Measurements from ENCODE around the gene ETV3.

Gene ETV3

DNA sequence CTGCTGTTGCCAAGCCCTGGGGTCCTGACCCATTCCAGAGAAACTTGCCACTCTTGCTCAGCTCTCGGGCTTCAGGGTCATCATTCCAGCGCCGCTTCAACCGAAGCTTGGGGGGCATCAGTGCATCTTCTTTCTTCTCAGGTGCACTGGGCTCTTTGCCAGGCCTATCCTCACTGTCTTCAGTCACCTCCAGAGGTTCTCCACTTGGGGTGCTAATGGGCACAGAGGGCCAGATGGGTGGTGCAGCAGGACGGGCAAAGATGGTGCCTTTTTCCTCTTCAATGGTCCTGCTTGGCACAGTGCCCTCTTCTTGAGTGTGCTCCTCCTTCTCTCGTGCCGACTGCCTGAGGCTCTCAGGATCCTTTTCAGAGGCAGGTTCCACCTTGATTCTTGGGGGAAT is 13.3 kb downstream of the ETV3 start:
- H3K4me1 ChIP-seq (ENCODE audit: control insufficient read depth, insufficient read depth, low read length), result peaks cover 7% of the 10 kb centered on the region; the same call in 1 of the 2 replicates
- H3K4me3 ChIP-seq (ENCODE audit: low read depth, low read length), result no peak overlapping the region
- no peaks in the 10 kb centered on the region for H3K27me3 ChIP-seq (ENCODE audit: control insufficient read depth, insufficient read depth, low read length)
- H3K9me3 ChIP-seq (ENCODE audit: control insufficient read depth, insufficient read depth, low read length), result no peaks in the 10 kb centered on the region
- H3K9ac ChIP-seq (ENCODE audit: low read depth, low read length), result no peak overlapping the region
- no peak overlapping the region for H3K27ac ChIP-seq (ENCODE audit: low read depth, low read length)
- peaks cover 65% of the 10 kb centered on the region for H3K36me3 ChIP-seq (ENCODE audit: control insufficient read depth, insufficient read depth, low read length)

- no peaks in the 10 kb centered on the region for H3K27me3 ChIP-seq (ENCODE audit: control insufficient read depth, insufficient read depth, low read length)
- no peak overlapping the region for H3K9ac ChIP-seq (ENCODE audit: low read depth, low read length)
- no peaks in the 10 kb centered on the region for H3K9me3 ChIP-seq (ENCODE audit: control insufficient read depth, insufficient read depth, low read length)
- peaks cover 22% of the 10 kb centered on the region for H3K36me3 ChIP-seq (ENCODE audit: control insufficient read depth, insufficient read depth, low read length)
- no peak overlapping the region for H3K4me3 ChIP-seq (ENCODE audit: low read depth, low read length)
- no peak overlapping the region for H3K27ac ChIP-seq (ENCODE audit: low read depth, low read length)
- peaks cover 36% of the 10 kb centered on the region for H3K4me1 ChIP-seq (ENCODE audit: control insufficient read depth, insufficient read depth, low read length)
Measured at GRCh38 chr1:157119448-157119847, 18.7 kb downstream of the ETV3 start.

DNA sequence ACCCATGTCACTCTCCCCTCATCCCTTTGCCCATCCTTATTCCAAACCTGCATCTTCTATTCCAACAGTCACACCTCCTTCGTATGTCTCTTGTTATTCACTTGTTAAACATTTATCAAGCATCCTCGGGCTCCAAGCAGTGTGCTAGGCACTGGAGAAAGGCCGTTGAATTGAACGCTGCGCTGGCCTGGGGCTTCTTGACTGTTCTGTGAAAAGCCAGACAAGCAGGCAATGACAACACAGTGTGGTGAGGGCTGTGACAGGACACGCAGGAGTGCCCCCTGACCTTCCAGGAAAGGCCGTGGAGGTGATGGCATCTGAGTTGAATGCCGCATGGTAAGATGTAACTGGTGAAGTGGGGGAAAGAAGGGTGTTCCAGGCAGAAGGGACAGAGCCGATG is 19.2 kb downstream of the ETV3 start:
- peaks cover 40% of the 10 kb centered on the region for H3K4me1 ChIP-seq (ENCODE audit: control insufficient read depth, insufficient read depth, low read length)

GRCh38 chr1:157117527-157118057 is 20.6 kb downstream of the ETV3 start:
- H3K4me3 ChIP-seq (ENCODE audit: low read depth, low read length), result no peak overlapping the region
- H3K4me1 ChIP-seq (ENCODE audit: control insufficient read depth, insufficient read depth, low read length), result peaks cover 55% of the 10 kb centered on the region
- H3K27ac ChIP-seq (ENCODE audit: low read depth, low read length), result no peak overlapping the region
- no peaks in the 10 kb centered on the region for H3K9me3 ChIP-seq (ENCODE audit: control insufficient read depth, insufficient read depth, low read length)
- no peak overlapping the region for H3K9ac ChIP-seq (ENCODE audit: low read depth, low read length)
- H3K36me3 ChIP-seq (ENCODE audit: control insufficient read depth, insufficient read depth, low read length), result peaks cover 4% of the 10 kb centered on the region; the same call in 1 of the 2 replicates
- peaks cover 1% of the 10 kb centered on the region; the same call in 1 of the 2 replicates for H3K27me3 ChIP-seq (ENCODE audit: control insufficient read depth, insufficient read depth, low read length)

More for the DNA sequence above, 19.2 kb downstream of the ETV3 start:
- H3K27ac ChIP-seq (ENCODE audit: low read depth, low read length), result no peak overlapping the region
- H3K9me3 ChIP-seq (ENCODE audit: control insufficient read depth, insufficient read depth, low read length), result no peaks in the 10 kb centered on the region
- H3K4me3 ChIP-seq (ENCODE audit: low read depth, low read length), result no peak overlapping the region
- H3K27me3 ChIP-seq (ENCODE audit: control insufficient read depth, insufficient read depth, low read length), result no peaks in the 10 kb centered on the region
- H3K9ac ChIP-seq (ENCODE audit: low read depth, low read length), result no peak overlapping the region
- peaks cover 18% of the 10 kb centered on the region for H3K36me3 ChIP-seq (ENCODE audit: control insufficient read depth, insufficient read depth, low read length)

DNA sequence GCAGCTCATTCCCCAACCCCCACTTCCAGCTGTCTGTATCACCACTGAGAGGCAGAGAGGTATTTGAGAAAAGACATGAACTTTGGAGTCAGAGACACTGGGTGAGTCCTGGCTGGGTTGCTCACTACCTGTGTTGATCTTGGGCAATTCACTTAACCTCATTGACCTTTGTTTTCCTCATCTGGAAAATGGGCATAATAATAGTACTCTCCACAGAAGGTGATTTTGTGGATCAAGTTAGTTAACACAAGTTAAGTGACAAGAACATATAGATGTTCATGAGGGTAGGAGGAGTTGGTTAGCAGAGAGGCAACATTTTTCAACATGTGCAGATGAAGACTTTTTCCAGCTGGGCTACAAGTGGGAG is 21.5 kb downstream of the ETV3 start:
- Histone ChIP-seq H3K36me3 (ENCODE audit: control insufficient read depth, insufficient read depth, low read length) (no peaks in the 10 kb centered on the region), H3K4me1 (ENCODE audit: control insufficient read depth, insufficient read depth, low read length) (peaks cover 61% of the 10 kb centered on the region)

GRCh38 chr1:157115851-157116736 is 22.1 kb downstream of the ETV3 start:
- Histone ChIP-seq H3K27me3 (ENCODE audit: control insufficient read depth, insufficient read depth, low read length) (peaks cover 13% of the 10 kb centered on the region), H3K36me3 (ENCODE audit: control insufficient read depth, insufficient read depth, low read length) (no peaks in the 10 kb centered on the region), H3K9ac (ENCODE audit: low read depth, low read length) (no peak overlapping the region), H3K9me3 (ENCODE audit: control insufficient read depth, insufficient read depth, low read length) (no peaks in the 10 kb centered on the region), H3K4me1 (ENCODE audit: control insufficient read depth, insufficient read depth, low read length) (peaks cover 61% of the 10 kb centered on the region), H3K27ac (ENCODE audit: low read depth, low read length) (no peak overlapping the region), H3K4me3 (ENCODE audit: low read depth, low read length) (no peak overlapping the region)

More for the DNA sequence above, 21.5 kb downstream of the ETV3 start:
- no peak overlapping the region for H3K4me3 ChIP-seq (ENCODE audit: low read depth, low read length)
- H3K27ac ChIP-seq (ENCODE audit: low read depth, low read length), result no peak overlapping the region
- H3K9me3 ChIP-seq (ENCODE audit: control insufficient read depth, insufficient read depth, low read length), result no peaks in the 10 kb centered on the region
- peaks cover 9% of the 10 kb centered on the region for H3K27me3 ChIP-seq (ENCODE audit: control insufficient read depth, insufficient read depth, low read length)
- H3K9ac ChIP-seq (ENCODE audit: low read depth, low read length), result no peak overlapping the region

DNA sequence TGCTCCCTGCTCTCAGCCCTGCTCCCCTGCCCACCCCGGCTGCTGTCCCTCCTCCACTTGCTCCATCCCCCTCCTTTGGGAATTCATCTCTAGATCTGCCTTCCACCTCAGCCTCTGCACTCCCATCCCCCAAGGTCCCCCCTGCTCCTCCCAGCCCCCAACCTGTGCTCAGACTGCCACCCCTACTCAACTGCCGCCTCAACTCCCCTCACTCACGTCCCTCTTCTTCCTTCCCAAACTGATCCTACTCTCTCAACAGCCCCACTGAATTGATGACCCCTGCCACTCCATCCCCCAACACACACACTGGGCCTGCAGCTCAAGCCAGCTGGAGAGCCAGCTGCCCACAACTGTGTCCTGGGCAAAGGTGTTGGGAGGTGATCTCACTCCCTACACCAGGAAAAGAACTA is 22.8 kb downstream of the ETV3 start:
- peaks cover 16% of the 10 kb centered on the region for H3K27me3 ChIP-seq (ENCODE audit: control insufficient read depth, insufficient read depth, low read length)
- H3K36me3 ChIP-seq (ENCODE audit: control insufficient read depth, insufficient read depth, low read length), result no peaks in the 10 kb centered on the region
- H3K4me3 ChIP-seq (ENCODE audit: low read depth, low read length), result no peak overlapping the region
- no peaks in the 10 kb centered on the region for H3K9me3 ChIP-seq (ENCODE audit: control insufficient read depth, insufficient read depth, low read length)
- no peak overlapping the region for H3K9ac ChIP-seq (ENCODE audit: low read depth, low read length)
- peaks cover 66% of the 10 kb centered on the region for H3K4me1 ChIP-seq (ENCODE audit: control insufficient read depth, insufficient read depth, low read length)
- no peak overlapping the region for H3K27ac ChIP-seq (ENCODE audit: low read depth, low read length)

DNA sequence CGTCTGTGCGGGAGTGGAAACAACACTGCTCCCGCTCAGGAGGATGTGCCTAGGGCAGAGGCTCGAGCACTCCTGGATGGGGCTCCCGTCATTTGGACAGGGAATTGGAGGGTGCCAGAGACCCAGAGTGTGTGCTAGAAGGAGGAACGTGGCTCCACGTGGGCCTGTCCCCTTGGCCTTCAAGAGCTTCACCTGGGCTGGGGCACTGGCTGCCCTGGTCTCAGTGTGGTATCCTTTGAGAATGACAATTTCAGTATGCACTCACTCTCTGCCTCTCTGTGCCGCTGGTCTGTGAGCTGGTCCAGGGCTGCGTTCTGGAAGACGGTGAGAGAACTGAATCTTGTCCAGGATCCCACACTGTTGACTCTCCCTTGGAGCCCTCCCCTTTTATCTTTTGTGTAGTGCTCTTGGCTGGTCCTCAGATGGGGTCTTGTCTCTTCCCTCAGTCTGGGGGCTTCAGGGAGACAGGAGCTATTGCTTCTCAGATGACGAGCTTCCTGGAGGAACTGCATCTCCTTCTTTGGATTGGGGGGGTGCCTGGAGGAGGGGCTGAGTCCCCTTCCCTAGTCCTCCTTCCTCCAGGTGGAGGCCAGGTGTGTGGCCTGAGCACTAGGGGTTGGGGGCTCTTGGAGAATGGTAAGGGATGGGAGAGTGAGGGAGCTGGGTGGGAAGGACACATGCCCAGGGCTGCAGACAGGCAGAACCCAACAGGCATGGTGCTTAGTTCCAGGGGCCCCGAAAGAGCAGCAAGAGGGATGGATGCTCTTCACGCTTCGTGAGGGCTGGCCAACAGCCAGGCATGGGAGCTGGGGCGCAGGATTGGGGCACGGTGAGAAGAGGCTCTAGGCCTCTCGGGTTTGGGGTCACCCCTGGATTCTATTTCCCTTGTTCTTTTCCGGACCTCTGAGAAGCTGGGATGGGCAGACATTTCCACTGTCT is 23.7 kb downstream of the ETV3 start:
- Histone ChIP-seq H3K27me3 (ENCODE audit: control insufficient read depth, insufficient read depth, low read length) (peaks cover 16% of the 10 kb centered on the region), H3K27ac (ENCODE audit: low read depth, low read length) (no peak overlapping the region), H3K9ac (ENCODE audit: low read depth, low read length) (no peak overlapping the region), H3K4me3 (ENCODE audit: low read depth, low read length) (no peak overlapping the region), H3K4me1 (ENCODE audit: control insufficient read depth, insufficient read depth, low read length) (peaks cover 66% of the 10 kb centered on the region), H3K36me3 (ENCODE audit: control insufficient read depth, insufficient read depth, low read length) (no peaks in the 10 kb centered on the region), H3K9me3 (ENCODE audit: control insufficient read depth, insufficient read depth, low read length) (no peaks in the 10 kb centered on the region)

GRCh38 chr1:157113631-157114030 is 24.6 kb downstream of the ETV3 start:
- peaks cover 16% of the 10 kb centered on the region for H3K27me3 ChIP-seq (ENCODE audit: control insufficient read depth, insufficient read depth, low read length)

GRCh38 chr1:157113106-157113505 is 25.1 kb downstream of the ETV3 start:
- Histone ChIP-seq H3K27ac (ENCODE audit: low read depth, low read length) (peak overlapping the region; percentile 56), H3K9me3 (ENCODE audit: control insufficient read depth, insufficient read depth, low read length) (no peaks in the 10 kb centered on the region), H3K4me1 (ENCODE audit: control insufficient read depth, insufficient read depth, low read length) (peaks cover 65% of the 10 kb centered on the region), H3K9ac (ENCODE audit: low read depth, low read length) (no peak overlapping the region), H3K4me3 (ENCODE audit: low read depth, low read length) (no peak overlapping the region), H3K27me3 (ENCODE audit: control insufficient read depth, insufficient read depth, low read length) (peaks cover 16% of the 10 kb centered on the region), H3K36me3 (ENCODE audit: control insufficient read depth, insufficient read depth, low read length) (no peaks in the 10 kb centered on the region)

More at GRCh38 chr1:157113631-157114030, 24.6 kb downstream of the ETV3 start:
- H3K36me3 ChIP-seq (ENCODE audit: control insufficient read depth, insufficient read depth, low read length), result no peaks in the 10 kb centered on the region
- no peaks in the 10 kb centered on the region for H3K9me3 ChIP-seq (ENCODE audit: control insufficient read depth, insufficient read depth, low read length)
- no peak overlapping the region for H3K9ac ChIP-seq (ENCODE audit: low read depth, low read length)
- no peak overlapping the region for H3K4me3 ChIP-seq (ENCODE audit: low read depth, low read length)
- peaks cover 66% of the 10 kb centered on the region for H3K4me1 ChIP-seq (ENCODE audit: control insufficient read depth, insufficient read depth, low read length)
- peak overlapping the region; percentile 56 for H3K27ac ChIP-seq (ENCODE audit: low read depth, low read length)
